Caco-2 (cell line): ENCODE data around the gene ABCG4. TPM values are rescaled to one million over a fixed set of nuclear protein-coding genes. Genes with fewer than 3 reads are reported as not detected.

Experiments
- BruUV-seq: library from RNA; stranded (reverse); fragments of 400-500 nt; replicated peaks from 2 replicates; lab custom pipeline; 2021; lab: Mats Ljungman, UMichigan
- CTCF ChIA-PET: fragments of 300-600 bp; sonication (Branson Sonifier 250); formaldehyde crosslinking; loops from one replicate; lab custom pipeline; 2022; ENCODE audit warnings: antibody characterized with exemption; lab: Charles Lee
- POLR2A ChIA-PET: fragments of 300-600 bp; sonication (Branson Sonifier 250); formaldehyde crosslinking; loops from one replicate; lab custom pipeline; 2022; ENCODE audit warnings: antibody characterized with exemption; lab: Charles Lee
- DNase-seq, 2 experiments: peaks; one replicate each; pipeline versions ENCODE4 v3.0.0 to v3.0.0-alpha.2; 2020 to 2022
- H3K27me3 ChIP-seq: replicated peaks from 2 replicates; pipeline ENCODE4 v1.6.0; 2011; ENCODE audit warnings: low read length; ENCODE audit not compliant: control insufficient read depth, insufficient read depth
- H3K36me3 ChIP-seq: 2 replicates; pipeline ENCODE4 v1.5.1; 2011; ENCODE audit warnings: low read length; ENCODE audit not compliant: control insufficient read depth, insufficient read depth
- H3K4me1 ChIP-seq: fragments of 250-450 bp; sonication (Bioruptor Pico); 2 replicates; pipeline ENCODE4 v1.5.1; 2020; ENCODE audit warnings: mild to moderate bottlenecking
- H3K4me3 ChIP-seq: 2 replicates; pipeline ENCODE4 v1.5.1; 2011; ENCODE audit warnings: low read depth, mild to moderate bottlenecking, control low read depth, low read length
- H3K9me3 ChIP-seq: fragments of 250-450 bp; sonication (Bioruptor Pico); 2 replicates; pipeline ENCODE4 v1.5.1; 2020; ENCODE audit warnings: mild to moderate bottlenecking, moderate library complexity
- H3K27ac Mint-ChIP-seq: one replicate; pipeline ENCODE4 v1.8.0; 2022; ENCODE audit warnings: mixed read lengths; ENCODE audit not compliant: unreplicated experiment
- H3K27me3 Mint-ChIP-seq: one replicate; pipeline ENCODE4 v1.8.0; 2022; ENCODE audit warnings: mixed read lengths; ENCODE audit not compliant: insufficient read depth, unreplicated experiment
- H3K36me3 Mint-ChIP-seq: one replicate; pipeline ENCODE4 v1.8.0; 2022; ENCODE audit warnings: mild to moderate bottlenecking, mixed read lengths; ENCODE audit not compliant: insufficient read depth, unreplicated experiment
- H3K4me1 Mint-ChIP-seq: one replicate; pipeline ENCODE4 v1.8.0; 2022; ENCODE audit warnings: low read depth, mixed read lengths; ENCODE audit not compliant: unreplicated experiment
- H3K4me3 Mint-ChIP-seq: one replicate; pipeline ENCODE4 v1.8.0; 2022; ENCODE audit warnings: mild to moderate bottlenecking, moderate library complexity, mixed read lengths; ENCODE audit not compliant: unreplicated experiment
- H3K9me3 Mint-ChIP-seq: one replicate; pipeline ENCODE4 v1.8.0; 2022; ENCODE audit warnings: mixed read lengths; ENCODE audit not compliant: unreplicated experiment
- CTCF ChIP-seq, 2 experiments: fragments of 200-600 bp in 1 of 2; IDR thresholded peaks; 1 replicate in 1 of 2; 2 replicates in 1 of 2; pipeline versions ENCODE4 v1.5.1 to v1.8.0; 2011 to 2022; ENCODE audit warnings: antibody characterized with exemption in 1 of 2, control low read depth in 1 of 2, inconsistent platforms in 1 of 2, low read depth in 1 of 2, low read length in 1 of 2, mild to moderate bottlenecking in 1 of 2, moderate library complexity in 1 of 2; ENCODE audit not compliant: insufficient read depth in 1 of 2, severe bottlenecking in 1 of 2, unreplicated experiment in 1 of 2
- intact Hi-C: fragments of 100-400 bp; cut with micrococcal nuclease; formaldehyde crosslinking; loops from one replicate; pipeline ENCODE4 v1.10.0; 2022; ENCODE audit not compliant: unreplicated experiment
- total RNA-seq: library from RNA; stranded (reverse); gene quantifications from 2 replicates; pipeline ENCODE4 v1.2.3, GENCODE V29; 2022

The ABCG4 gene
- total RNA-seq, 1 experiment from 2014 or later = 0.18 TPM

- no peak for DNase-seq
Observed at GRCh38 chr11:119157063-119157462, 8.2 kb downstream of the ABCG4 start.

GRCh38 chr11:119158467-119158866 lies 9.6 kb downstream of the ABCG4 start:
- Histone ChIP-seq H3K27me3 (no peaks in the 10 kb centered on the region), H3K9me3 (no peaks in the 10 kb centered on the region), H3K4me3 (no peak overlapping the region), H3K4me1 (no peaks in the 10 kb centered on the region), H3K36me3 (no peaks in the 10 kb centered on the region)
- TF ChIP-seq CTCF (IDR thresholded peaks at IDR 0.05; ENCODE audit: insufficient read depth in 1 of 2, low read depth in 1 of 2, low read length in 1 of 2, severe bottlenecking in 1 of 2, unreplicated experiment in 1 of 2) = no peak
- Mint-ChIP-seq H3K27ac (no peak overlapping the region), H3K27me3 (peaks cover 16% of the 10 kb centered on the region), H3K4me3 (no peak overlapping the region), H3K4me1 (peaks cover 6% of the 10 kb centered on the region), H3K9me3 (no peaks in the 10 kb centered on the region), H3K36me3 (no peaks in the 10 kb centered on the region)
- ChIA-PET CTCF (no interaction called here), POLR2A (no interaction called here)
- no peak for DNase-seq
- no TSS peak for BruUV-seq
- intact Hi-C loops = no loop called here

More at GRCh38 chr11:119157063-119157462, 8.2 kb downstream of the ABCG4 start:
- intact Hi-C loops = no loop called here
- H3K27me3 ChIP-seq = no peaks in the 10 kb centered on the region
- Mint-ChIP-seq H3K27ac (no peak overlapping the region), H3K27me3 (peaks cover 13% of the 10 kb centered on the region), H3K36me3 (no peaks in the 10 kb centered on the region), H3K4me3 (no peak overlapping the region), H3K4me1 (peaks cover 6% of the 10 kb centered on the region), H3K9me3 (no peaks in the 10 kb centered on the region)
- POLR2A ChIA-PET = no interaction called here
- CTCF ChIA-PET = interaction anchor here (0.6 to 3.8 kb wide), 6 partner anchors 8 to 55 kb away, joined by 3 to 19 read pairs (median 5); partner anchors contain the start of genes ABCG4, CBL, DPAGT1 and NHERF4
- TF ChIP-seq CTCF (IDR thresholded peaks at IDR 0.05; ENCODE audit: insufficient read depth in 1 of 2, low read depth in 1 of 2, low read length in 1 of 2, severe bottlenecking in 1 of 2, unreplicated experiment in 1 of 2) = no peak
- no peaks in the 10 kb centered on the region for H3K36me3 ChIP-seq
- no peaks in the 10 kb centered on the region for H3K4me1 ChIP-seq
- BruUV-seq = no TSS peak
- H3K9me3 ChIP-seq = no peaks in the 10 kb centered on the region
- no peak overlapping the region for H3K4me3 ChIP-seq

- Mint-ChIP-seq H3K27me3 (peaks cover 13% of the 10 kb centered on the region), H3K36me3 (no peaks in the 10 kb centered on the region), H3K4me1 (peaks cover 6% of the 10 kb centered on the region), H3K27ac (no peak overlapping the region), H3K4me3 (no peak overlapping the region), H3K9me3 (no peaks in the 10 kb centered on the region)
- no peak for DNase-seq
- no peak for TF ChIP-seq CTCF (IDR thresholded peaks at IDR 0.05; ENCODE audit: insufficient read depth in 1 of 2, low read depth in 1 of 2, low read length in 1 of 2, severe bottlenecking in 1 of 2, unreplicated experiment in 1 of 2)
- intact Hi-C loops = no loop called here
- Histone ChIP-seq H3K9me3 (no peaks in the 10 kb centered on the region), H3K4me3 (no peak overlapping the region), H3K27me3 (no peaks in the 10 kb centered on the region), H3K36me3 (no peaks in the 10 kb centered on the region), H3K4me1 (no peaks in the 10 kb centered on the region)
- BruUV-seq = no TSS peak
- POLR2A ChIA-PET = no interaction called here
- CTCF ChIA-PET = no interaction called here
Observed at GRCh38 chr11:119160151-119160550, 11.3 kb downstream of the ABCG4 start.
